Brain pericyte (primary cell): Measurements from ENCODE around the gene RGS3.
A peak's percentile ranks its signal among the peaks of the same experiment; 100 is the strongest.
"Not testable (repeated sequence)": the region's sequence is repeated elsewhere in the genome, so short reads cannot be mapped to it uniquely, and the experiment has no call there.

ENCODE experiments used
- DNase-seq: peaks from one replicate; pipeline ENCODE4 v3.0.0-alpha.2; 2012; ENCODE audit warnings: low read depth, low spot score

The RGS3 gene

DNA sequence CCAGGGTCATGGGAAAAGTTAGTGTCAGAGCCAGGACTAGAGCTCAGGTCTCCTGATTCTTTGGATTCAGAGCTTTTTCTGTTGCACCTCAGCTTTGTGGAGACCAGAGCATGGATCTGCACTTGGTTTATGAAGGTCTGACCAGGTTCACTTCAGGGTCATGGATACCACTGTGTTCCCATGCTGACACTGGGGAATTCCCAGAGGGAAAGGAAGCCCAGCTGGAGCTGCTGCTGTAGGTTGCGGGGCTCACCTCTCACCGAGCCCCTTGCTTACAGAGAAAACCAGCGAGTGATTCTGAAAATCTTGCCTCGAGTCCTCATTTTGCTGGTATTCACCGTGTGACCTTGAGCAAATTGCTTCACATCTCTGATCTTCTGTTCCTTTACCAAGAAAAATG is 83.0 kb downstream of the RGS3 start:
- no peak for DNase-seq

GRCh38 chr9:113547501-113547900 is 84.0 kb downstream of the RGS3 start:
- no peak for DNase-seq

- no peak for DNase-seq
Observed at GRCh38 chr9:113548221-113549041, 84.9 kb downstream of the RGS3 start.

DNA sequence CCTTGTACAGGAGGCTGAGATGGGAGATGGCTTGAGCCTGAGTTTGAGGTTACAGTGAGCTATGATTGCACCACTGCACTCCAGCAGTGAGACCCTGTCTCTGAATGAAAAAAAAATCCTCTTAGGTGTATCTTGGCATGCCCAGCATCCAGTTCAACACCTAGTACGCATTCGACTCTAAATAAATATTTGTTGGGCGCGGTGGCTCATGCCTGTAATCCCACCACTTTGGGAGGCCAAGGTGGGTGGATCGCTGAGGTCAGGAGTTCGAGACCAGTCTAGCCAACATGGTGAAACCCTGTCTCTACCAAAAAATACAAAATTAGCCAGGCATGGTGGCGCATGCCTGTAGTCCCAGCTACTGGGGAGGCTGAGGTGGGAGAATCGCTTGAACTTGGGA is 86.4 kb downstream of the RGS3 start:
- DNase-seq = not testable (repeated sequence)

DNA sequence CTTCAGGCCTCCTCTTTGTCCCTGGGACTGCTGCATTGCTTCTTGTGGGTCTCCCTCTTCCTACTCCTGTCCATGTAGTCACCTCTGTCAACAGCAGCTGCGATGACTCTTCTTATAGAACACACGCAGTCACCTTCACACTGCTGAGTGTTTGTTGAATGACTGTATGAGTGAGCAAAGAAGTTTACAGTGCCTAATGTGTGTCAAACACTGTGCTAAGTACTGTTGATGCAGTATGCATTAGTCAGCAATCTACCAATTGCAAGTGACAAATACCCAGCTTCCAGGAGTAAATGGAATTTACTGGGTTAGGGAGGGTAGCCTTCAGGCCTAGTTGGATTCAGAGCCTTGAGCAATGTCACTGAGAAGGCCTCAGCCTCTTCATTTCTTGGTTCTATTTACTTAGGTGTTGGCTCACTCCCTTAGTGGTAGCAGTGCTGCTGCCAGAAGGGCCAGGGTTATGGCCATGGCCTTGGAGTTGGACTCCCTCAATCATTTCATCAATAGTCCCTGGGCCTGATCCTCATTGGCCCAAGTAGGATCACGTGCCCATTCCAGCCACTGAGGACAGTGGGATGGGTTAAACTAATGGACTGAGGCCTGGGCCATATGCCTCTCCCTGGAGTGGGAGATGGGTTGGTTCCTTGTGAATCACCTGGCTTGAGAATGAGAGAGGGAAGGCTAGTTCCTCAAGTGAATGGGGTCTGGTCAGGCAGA is 93.5 kb downstream of the RGS3 start:
- DNase-seq = no peak

GRCh38 chr9:113558632-113559502 is 95.3 kb downstream of the RGS3 start:
- DNase-seq = no peak

DNA sequence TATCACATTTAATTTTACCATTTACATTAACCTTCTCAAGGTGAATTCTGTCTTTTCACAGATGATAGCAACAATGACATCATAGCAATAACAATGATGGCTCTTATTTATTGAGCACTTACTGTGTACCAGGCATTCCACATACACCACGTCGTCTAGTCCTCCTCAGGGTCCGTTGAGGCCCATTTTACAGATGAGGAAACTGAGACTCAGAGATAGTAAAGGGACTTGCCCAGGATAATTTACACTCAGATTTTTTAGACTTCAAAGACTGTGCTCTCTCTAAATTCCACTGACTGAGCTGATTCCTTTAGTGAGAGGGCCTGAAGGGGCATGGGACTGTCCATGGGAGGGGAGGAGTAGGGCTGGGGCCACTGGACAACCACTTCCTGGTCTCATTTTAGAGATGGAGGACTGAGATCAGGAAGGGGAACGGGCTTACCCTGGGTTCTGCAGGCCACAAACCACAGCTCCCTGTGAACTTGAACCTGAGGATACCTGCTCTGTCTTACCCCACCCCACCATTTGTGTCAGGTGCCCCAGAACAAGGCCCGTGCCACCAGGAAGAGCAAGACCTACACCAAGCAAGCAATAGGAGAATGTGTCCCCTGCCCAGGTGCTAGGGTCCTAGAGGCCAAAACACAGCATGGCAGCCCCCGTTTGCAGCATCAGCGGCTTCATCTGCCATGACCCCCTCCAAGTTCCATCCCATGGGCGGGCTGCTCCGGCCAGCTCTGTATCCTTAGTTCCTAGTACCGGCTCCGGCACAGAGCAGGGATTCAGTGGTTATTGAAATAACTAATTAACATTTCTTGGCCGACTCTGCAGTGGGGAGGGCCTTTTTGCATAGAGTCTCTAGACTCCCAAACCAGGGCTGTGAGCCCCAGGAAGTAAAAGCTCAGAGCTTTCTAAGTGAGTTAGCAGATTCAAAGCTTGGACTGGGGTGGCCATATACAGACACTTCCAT is 96.6 kb downstream of the RGS3 start:
- no peak for DNase-seq

DNA sequence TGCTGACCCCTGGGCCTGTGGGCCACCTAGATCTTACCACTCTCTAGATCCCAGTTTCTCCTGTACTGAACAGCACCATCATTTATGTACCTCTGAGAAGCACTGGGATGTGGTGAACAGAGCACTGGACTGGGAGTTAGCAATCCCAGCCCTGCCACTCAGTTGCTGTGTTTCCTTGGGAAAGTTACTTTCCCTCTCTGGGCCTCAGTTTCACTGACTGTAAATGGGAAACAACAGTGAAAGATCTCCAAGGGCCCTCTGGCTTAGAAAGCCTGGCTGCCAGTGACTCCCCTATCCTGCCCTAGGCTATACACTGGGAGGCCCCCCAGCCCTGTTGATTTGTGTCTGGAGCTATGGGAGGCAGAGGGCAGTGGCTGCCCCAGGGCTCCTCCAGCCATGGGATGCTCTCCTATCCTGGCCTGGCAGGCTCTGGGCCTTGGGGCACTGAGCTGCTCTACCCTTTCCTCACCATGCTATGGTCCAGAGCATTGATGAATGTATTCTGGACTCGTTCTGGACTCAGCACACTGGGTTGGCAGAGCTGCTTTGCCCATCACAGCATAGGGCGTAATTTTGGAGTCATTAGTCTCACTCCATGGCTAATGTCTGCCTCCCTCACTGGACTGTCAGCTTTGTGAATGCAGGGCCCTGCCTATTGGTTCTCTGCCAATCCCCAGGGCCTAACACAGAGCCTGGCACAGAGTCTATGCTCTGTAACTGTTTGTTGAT is 99.3 kb downstream of the RGS3 start:
- no peak for DNase-seq

- DNase-seq = no peak
Observed at GRCh38 chr9:113563826-113564497, 100.4 kb downstream of the RGS3 start.

- peak; percentile 74 for DNase-seq
Observed at GRCh38 chr9:113564498-113565237, 101.1 kb downstream of the RGS3 start.

DNA sequence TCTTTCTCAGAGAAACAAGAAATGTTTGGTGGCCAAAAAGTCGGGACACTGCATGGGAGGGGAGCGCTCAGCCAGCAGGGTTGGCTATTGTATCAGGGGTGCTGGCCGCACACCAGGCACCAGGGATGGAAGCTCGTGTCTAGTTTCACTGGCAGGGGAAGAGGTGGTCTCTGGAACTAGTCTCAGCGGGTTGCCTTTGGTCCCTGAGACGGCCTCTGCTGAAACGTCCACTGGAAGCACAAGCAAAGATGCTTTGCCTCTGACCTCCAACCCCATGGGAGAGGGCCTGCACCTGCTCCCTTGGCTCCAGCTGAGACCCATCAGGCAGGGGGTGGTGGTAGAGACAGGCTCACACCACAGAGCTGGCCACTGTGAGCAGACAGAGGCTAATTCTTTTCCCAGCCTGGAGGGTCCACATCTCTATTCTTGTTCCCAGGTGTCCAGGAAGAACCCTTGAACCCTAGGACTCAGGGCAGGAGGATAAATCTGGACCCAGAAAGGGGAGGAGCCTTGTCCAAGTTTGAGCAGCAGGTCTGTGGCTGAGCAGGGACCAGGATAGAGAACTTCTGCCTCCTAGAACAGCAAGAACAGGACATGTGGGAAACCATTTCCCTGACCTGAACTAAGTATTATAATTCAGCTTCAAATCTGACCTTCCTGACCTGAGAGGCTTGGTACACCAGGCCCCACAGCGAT is 102.6 kb downstream of the RGS3 start:
- no peak for DNase-seq

DNA sequence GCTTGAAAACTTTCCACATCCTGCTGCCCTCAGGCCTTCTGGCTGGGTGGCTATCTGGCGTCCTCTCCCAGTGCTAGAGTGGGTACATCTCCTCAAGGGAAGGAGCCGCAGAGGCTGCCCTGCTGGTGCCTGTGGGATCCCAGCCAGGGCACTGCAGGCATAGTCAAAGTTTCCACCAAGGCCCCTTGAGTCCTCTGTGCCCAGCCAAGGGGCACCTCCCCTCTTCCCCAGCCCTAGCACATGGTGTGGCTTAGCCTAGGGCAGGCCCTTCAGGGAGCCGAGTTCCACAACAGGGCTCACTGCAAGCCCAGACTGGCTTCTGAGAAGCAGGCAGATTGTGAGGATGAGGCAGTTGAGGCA is 103.2 kb downstream of the RGS3 start:
- no peak for DNase-seq

DNA sequence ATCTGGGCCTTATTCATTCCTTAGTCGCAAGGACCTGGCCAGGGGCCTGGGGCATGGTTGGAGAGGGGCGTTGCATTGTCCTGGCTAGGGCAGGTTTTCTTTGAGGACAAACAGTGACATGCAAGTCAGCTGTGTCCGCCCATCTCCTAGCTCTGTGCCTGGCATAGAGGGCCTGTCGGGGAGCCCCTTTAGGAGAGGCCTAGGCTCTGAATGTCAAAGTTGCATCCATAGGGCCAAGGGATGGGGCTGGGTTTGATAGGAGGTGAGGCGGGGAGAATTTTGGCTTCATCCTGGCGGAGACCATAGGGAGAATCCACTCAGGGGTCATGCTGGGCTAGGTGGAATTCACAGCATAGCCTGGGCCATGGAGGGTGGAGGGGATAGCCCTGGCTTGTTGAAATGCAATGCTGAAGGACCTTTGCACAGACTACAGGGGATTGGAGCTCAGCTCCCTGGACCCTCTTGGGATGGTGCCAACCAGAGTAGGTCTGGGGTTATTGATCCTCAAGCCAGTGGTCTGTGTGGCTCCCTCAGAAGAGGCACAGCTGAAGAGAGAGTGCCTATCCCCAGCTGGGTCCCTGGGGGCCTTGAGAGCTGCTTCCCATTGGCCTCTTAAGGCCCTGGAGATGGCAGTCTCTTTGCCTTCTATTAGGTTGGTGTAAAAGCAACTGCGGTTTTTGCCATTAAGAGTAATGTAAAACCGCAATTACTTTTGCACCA is 104.0 kb downstream of the RGS3 start:
- DNase-seq = no peak

- no peak for DNase-seq
Observed at GRCh38 chr9:113568081-113568435, 104.5 kb downstream of the RGS3 start.

DNA sequence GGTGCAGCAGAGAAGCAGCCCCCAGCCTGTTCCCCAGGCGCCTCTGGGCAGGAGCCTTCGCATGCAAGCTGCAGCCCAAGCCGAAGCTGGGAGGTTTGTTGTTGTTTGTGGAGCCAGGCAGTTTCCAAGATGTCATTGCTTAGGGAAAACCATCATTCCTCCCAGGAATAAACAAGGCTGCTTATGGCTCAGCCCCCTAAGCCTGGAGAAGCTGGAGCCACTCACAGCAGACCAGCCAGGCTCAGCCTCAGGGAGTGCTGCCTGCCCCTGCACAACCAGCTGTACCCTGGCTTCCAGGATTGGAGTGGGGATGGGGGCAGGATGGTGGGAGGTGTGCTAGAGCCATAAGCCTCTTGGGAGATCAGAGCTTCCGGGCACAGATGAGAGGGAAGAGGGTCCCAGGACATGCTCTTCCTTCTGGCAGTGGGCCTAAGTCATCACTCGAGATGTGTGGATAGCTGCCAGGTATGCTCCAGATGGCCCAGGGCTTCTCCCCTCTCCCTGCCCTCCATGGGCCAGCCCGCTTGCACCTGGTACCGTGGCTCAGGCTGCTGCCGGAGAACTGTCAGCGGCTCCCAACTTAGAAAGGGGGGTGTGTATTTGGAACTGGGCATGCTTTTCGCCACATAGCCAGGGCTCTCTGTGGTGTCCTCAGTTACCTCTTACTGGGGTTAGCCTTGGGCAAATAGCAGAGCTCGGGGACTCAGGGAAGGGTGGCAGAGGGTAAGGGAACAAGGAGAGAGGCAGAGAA is 105.2 kb downstream of the RGS3 start:
- DNase-seq = no peak

GRCh38 chr9:113569472-113570060 is 106.0 kb downstream of the RGS3 start:
- no peak for DNase-seq

DNA sequence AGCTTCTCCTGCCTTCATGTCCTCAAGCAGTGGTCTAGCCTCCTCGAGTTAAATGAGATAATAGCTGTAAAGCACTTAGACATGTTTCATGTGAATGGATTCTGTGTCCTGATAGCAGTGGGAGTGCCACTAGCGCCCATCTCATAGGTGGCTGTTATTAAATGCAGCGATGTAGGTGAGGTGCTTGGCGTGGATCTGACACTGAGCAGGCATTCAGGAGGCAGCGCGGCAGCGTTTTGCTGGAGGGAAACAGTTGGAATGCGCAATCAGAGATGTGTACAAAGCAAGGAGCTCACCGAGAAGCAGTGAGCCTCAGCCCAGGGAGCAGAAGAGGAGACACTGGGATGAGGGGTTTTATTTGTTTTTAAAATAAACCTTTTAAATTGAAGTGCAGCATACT is 106.6 kb downstream of the RGS3 start:
- no peak for DNase-seq
